Muscle layer of duodenum (tissue), 2 donors: ENCODE data around the gene INPP4A.

ENCODE experiments used
- H3K27ac ChIP-seq: one replicate; pipeline ENCODE4 v1.7.0; 2013; ENCODE audit warnings: mild to moderate bottlenecking, low read length
- H3K27me3 ChIP-seq: one replicate; pipeline ENCODE4 v1.7.0; 2013; ENCODE audit warnings: low read depth, mild to moderate bottlenecking, control low read depth, low read length
- H3K36me3 ChIP-seq, 2 donors: one replicate each; pipeline ENCODE4 v1.7.0; 2013; ENCODE audit warnings: low read length in 2 of 2, control low read depth in 1 of 2, mild to moderate bottlenecking in 1 of 2; ENCODE audit not compliant: insufficient read depth in 2 of 2, control insufficient read depth in 1 of 2
- H3K4me1 ChIP-seq, 2 donors: one replicate each; pipeline ENCODE4 v1.7.0; 2013; ENCODE audit warnings: low read length in 2 of 2, mild to moderate bottlenecking in 2 of 2, control low read depth in 1 of 2, moderate library complexity in 1 of 2; ENCODE audit not compliant: insufficient read depth in 2 of 2, control insufficient read depth in 1 of 2
- H3K4me3 ChIP-seq, 2 donors: one replicate each; pipeline ENCODE4 v1.7.0; 2013; ENCODE audit warnings: low read length in 2 of 2, low read depth in 1 of 2, mild to moderate bottlenecking in 1 of 2
- H3K9me3 ChIP-seq, 2 donors: one replicate each; pipeline ENCODE4 v1.7.0; 2013; ENCODE audit warnings: low read length in 2 of 2, control low read depth in 1 of 2, mild to moderate bottlenecking in 1 of 2; ENCODE audit not compliant: control insufficient read depth in 1 of 2
- donor health status: healthy.

INPP4A gene

GRCh38 chr2:98512699-98513098 lies 68.0 kb downstream of the INPP4A start:
- no peak overlapping the region for H3K4me3 ChIP-seq
- H3K36me3 ChIP-seq = no peaks in the 10 kb centered on the region
- H3K27me3 ChIP-seq = no peaks in the 10 kb centered on the region
- H3K4me1 ChIP-seq = peaks cover 9 to 34% of the 10 kb centered on the region in 2 donors
- H3K9me3 ChIP-seq = no peaks in the 10 kb centered on the region
- no peak overlapping the region for H3K27ac ChIP-seq

DNA sequence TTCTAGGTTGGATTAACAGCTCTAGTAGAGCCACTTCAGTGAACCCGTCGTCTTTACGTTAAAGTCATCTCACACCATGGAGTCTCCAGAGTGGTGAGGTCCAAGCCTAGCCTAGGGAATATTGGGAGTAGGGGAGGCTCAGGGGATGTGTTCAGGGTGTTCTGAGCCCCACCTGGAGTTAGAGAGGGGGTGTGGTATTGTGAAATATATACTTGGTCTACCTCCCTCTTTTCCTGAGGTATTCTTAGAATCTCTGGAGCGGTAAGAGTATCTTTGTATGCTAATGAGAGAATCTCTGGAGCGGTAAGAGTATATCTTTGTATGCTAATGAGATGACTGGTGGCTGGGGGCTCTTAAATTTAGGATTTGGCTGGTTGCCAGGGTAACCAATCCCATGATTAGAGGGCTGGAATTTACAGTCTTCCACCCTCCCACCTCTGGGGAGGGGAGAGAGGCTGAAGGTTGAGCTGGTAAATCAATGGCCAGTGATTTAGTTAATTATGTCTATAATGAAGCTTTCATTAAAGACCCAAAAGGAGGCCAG lies 69.5 kb downstream of the INPP4A start:
- Histone ChIP-seq H3K4me3 (no peak overlapping the region), H3K27ac (no peak overlapping the region), H3K9me3 (no peaks in the 10 kb centered on the region), H3K27me3 (no peaks in the 10 kb centered on the region), H3K4me1 (peaks cover 9 to 42% of the 10 kb centered on the region in 2 donors), H3K36me3 (no peaks in the 10 kb centered on the region)

DNA sequence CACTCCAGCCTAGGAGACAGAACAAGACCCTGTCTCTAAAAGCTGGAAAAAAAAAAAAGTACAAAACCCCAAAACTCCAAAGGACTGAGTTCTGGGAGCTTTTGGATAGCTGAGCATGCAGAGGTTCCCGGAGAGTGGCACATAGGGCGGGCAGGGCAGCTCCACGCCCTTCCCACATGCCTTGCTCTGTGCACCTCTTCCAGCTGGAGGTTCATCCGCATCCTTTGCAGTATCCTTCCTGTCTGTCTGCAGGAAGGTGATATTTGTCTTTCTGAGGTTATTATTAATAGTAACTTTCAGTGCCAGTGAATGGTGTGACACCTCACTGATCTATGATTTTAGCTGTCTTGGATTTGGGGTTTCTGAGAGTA lies 70.2 kb downstream of the INPP4A start:
- Histone ChIP-seq H3K9me3 (no peaks in the 10 kb centered on the region), H3K4me3 (no peak overlapping the region), H3K36me3 (no peaks in the 10 kb centered on the region), H3K27ac (peak overlapping the region; percentile 34), H3K27me3 (no peaks in the 10 kb centered on the region), H3K4me1 (peaks cover 9 to 44% of the 10 kb centered on the region in 2 donors)

DNA sequence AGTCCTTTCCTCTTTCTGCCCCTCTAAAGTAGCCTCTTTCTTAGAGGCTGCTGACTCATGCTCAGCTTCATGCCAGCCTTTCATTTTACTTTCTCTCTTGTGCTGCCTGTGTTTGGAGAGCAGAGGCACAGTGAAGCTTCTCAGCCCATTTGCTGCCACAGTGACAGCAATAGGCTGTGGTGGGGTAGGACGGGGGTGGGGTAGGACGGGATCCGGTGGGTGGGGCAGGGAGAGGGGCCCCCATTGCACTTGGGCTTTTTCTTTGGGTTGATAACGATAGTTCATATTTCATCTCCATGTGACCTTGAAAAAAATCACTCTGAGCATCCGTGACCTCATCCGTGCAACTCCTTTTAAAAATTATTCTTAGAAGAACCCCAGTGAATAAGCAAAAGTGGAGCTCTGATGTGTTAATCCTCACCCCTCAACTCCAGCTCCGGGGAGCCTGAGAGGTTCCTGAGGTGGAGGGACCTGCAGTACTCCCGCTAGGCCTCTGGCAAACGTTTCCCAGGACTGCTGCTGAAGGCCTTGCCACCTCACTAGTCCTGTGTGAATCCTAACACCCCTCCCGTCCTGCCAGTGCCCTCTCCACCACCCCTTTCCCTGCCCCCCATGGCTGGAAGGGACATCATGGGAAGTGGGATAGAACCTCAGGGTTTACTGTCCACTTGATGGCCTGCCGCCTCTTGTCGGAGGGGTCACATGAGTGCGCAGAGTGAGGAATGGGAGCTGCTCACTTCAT lies 70.8 kb downstream of the INPP4A start:
- H3K9me3 ChIP-seq = no peaks in the 10 kb centered on the region
- H3K4me1 ChIP-seq = peaks cover 9 to 44% of the 10 kb centered on the region in 2 donors
- H3K4me3 ChIP-seq = no peak overlapping the region
- H3K27me3 ChIP-seq = no peaks in the 10 kb centered on the region
- H3K36me3 ChIP-seq = no peaks in the 10 kb centered on the region
- H3K27ac ChIP-seq = peak overlapping the region; percentile 34

- Histone ChIP-seq H3K27ac (no peak overlapping the region), H3K4me1 (peaks cover 9 to 44% of the 10 kb centered on the region in 2 donors), H3K4me3 (no peak overlapping the region), H3K27me3 (no peaks in the 10 kb centered on the region), H3K36me3 (peaks cover 0 to 8% of the 10 kb centered on the region in 2 donors), H3K9me3 (no peaks in the 10 kb centered on the region)
Observed at GRCh38 chr2:98516571-98516970, 71.9 kb downstream of the INPP4A start.

- Histone ChIP-seq H3K27me3 (no peaks in the 10 kb centered on the region), H3K27ac (no peak overlapping the region), H3K4me3 (no peak overlapping the region), H3K9me3 (no peaks in the 10 kb centered on the region), H3K36me3 (peaks cover 0 to 8% of the 10 kb centered on the region in 2 donors), H3K4me1 (peaks cover 9 to 44% of the 10 kb centered on the region in 2 donors)
Observed at GRCh38 chr2:98517636-98518035, 73.0 kb downstream of the INPP4A start.

DNA sequence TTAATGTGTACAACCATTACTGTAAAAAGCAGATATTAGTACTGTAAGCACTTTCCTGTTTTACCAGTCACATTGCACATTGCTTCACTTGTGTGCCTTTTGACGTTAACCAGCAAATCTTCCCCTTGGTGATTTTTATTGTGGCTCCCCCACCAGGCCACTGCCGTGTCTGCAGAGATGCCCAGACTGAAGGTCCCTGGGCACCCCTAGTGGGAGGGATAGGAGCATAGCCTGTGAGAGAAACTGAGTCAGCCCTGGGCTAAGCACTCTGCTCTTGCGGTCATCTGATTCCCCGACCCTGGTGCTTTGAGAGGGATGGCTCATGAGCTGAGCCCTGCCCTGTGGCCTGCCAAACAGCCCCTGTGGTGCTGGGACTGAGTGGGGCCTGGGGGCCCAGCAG lies 73.4 kb downstream of the INPP4A start:
- Histone ChIP-seq H3K27ac (no peak overlapping the region), H3K9me3 (no peaks in the 10 kb centered on the region), H3K4me1 (peaks cover 9 to 44% of the 10 kb centered on the region in 2 donors), H3K36me3 (peaks cover 0 to 11% of the 10 kb centered on the region in 2 donors), H3K27me3 (no peaks in the 10 kb centered on the region), H3K4me3 (no peak overlapping the region)

DNA sequence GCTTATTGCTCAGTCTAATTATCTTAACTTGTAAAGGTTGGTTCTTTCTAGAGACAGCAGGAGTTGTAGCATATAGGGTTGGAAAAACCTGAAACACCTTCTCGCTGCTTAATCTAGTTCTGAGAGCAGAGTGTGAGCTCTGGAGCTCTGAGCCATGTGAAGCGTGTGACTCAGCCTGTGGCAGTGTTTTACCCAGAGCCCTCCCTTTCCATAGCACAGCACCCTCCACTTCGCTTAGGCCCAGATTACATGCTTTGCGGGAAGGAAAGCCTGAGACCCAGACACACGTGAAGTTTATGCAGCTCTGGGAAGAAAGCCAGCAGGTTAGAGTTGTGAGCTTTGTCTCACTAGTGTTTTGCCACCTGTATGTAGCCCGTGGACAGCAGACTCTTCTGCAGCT lies 74.5 kb downstream of the INPP4A start:
- no peaks in the 10 kb centered on the region for H3K9me3 ChIP-seq
- H3K27me3 ChIP-seq = no peaks in the 10 kb centered on the region
- H3K27ac ChIP-seq = no peak overlapping the region
- peaks cover 0 to 11% of the 10 kb centered on the region in 2 donors for H3K36me3 ChIP-seq
- H3K4me3 ChIP-seq = no peak overlapping the region
- peaks cover 9 to 44% of the 10 kb centered on the region in 2 donors for H3K4me1 ChIP-seq

- no peaks in the 10 kb centered on the region for H3K27me3 ChIP-seq
- H3K36me3 ChIP-seq = peaks cover 0 to 11% of the 10 kb centered on the region in 2 donors
- H3K27ac ChIP-seq = no peak overlapping the region
- peaks cover 6 to 47% of the 10 kb centered on the region in 2 donors for H3K4me1 ChIP-seq
- H3K9me3 ChIP-seq = no peaks in the 10 kb centered on the region
- H3K4me3 ChIP-seq = no peak overlapping the region
Observed at GRCh38 chr2:98519851-98520250, 75.2 kb downstream of the INPP4A start.

DNA sequence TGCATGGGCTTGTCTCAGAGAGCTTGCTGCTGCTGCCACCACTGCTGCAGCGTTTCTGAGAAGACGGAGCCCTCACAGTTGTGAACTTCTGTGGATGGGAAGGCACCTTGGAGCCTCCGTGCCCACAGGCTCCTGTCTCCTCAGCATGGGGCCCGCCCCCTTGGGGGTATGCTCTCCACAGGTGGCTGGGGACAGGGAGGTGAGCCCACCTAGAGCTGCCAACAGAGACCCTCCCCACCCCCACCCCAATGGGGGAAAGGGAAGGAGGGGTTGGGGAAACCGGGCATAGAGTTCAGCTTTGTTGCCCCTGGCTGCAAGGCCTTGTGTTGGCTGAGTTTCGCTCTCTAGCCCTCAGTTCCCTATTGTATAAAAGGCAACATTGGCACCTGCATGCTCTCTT lies 76.1 kb downstream of the INPP4A start:
- H3K27ac ChIP-seq = no peak overlapping the region
- peaks cover 4 to 38% of the 10 kb centered on the region in 2 donors for H3K4me1 ChIP-seq
- H3K4me3 ChIP-seq = no peak overlapping the region
- no peaks in the 10 kb centered on the region for H3K9me3 ChIP-seq
- H3K36me3 ChIP-seq = peaks cover 0 to 11% of the 10 kb centered on the region in 2 donors
- no peaks in the 10 kb centered on the region for H3K27me3 ChIP-seq

- Histone ChIP-seq H3K27me3 (no peaks in the 10 kb centered on the region), H3K4me1 (peaks cover 4 to 34% of the 10 kb centered on the region in 2 donors), H3K4me3 (no peak overlapping the region), H3K36me3 (peaks cover 0 to 11% of the 10 kb centered on the region in 2 donors), H3K27ac (no peak overlapping the region), H3K9me3 (no peaks in the 10 kb centered on the region)
Observed at GRCh38 chr2:98521266-98521665, 76.6 kb downstream of the INPP4A start.
